ENCODE data around the gene SEC14L3. TPM values are rescaled to one million over a fixed set of nuclear protein-coding genes. Genes with fewer than 3 reads are reported as not detected.

Gene SEC14L3
- total and polyA plus RNA-seq, 2 of the 4 experiments (the other 2 are of a cell fraction): not detected

DNA sequence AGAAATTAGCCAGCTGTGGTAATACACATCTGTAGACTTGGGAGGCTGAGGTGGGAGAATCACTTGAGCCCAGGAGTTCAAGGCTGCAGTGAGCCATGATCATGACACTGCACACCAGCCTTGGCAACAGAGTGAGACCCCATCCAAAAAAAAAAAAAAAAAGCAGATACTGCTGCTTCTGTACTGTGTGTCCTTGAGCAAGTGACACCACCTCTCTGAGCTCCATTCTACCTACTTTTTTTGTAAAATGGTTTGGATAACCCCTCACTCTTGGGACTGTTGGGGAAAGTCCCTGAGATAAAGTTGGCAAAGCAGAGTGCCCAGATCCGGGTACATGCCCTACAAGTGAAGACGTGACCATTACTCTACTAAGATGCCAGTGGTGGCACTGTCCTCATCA, 2.7 kb downstream of the SEC14L3 start:
- Histone ChIP-seq H2BK5ac (ENCODE audit: low read depth, low read length, poor library complexity, severe bottlenecking) (no peak overlapping the region), H3K4ac (ENCODE audit: low read depth, low read length) (no peak overlapping the region), H3K9me1 (ENCODE audit: insufficient read depth, low read length) (no peaks in the 10 kb centered on the region), H3K36me3 (ENCODE audit: control insufficient read depth, insufficient read depth, low read length) (no peaks in the 10 kb centered on the region), H3K27ac (ENCODE audit: insufficient read depth, low read length) (no peak overlapping the region), H3K14ac (replicated peaks; ENCODE audit: low read depth, low read length) (no peak overlapping the region), H3K9ac (ENCODE audit: low read depth, low read length) (no peak overlapping the region), H3K23ac (ENCODE audit: low read depth, low read length) (no peak overlapping the region), H3K27me3 (ENCODE audit: control insufficient read depth, insufficient read depth, low read length) (peaks cover 64% of the 10 kb centered on the region), H3K4me1 (ENCODE audit: control insufficient read depth, insufficient read depth, low read length) (no peaks in the 10 kb centered on the region), H2AK9ac (replicated peaks; ENCODE audit: low read depth, low read length, poor library complexity) (no peak overlapping the region), H3K56ac (ENCODE audit: extremely low read depth, insufficient read depth, low read length) (no peak overlapping the region), H3K18ac (ENCODE audit: low read depth, low read length) (no peak overlapping the region), H2BK15ac (ENCODE audit: low read depth, low read length) (no peak overlapping the region), H3K79me1 (ENCODE audit: low read depth in 1 of 2, low read length in 2 of 2) (no peaks in the 10 kb centered on the region), H2AK5ac (ENCODE audit: low read depth, low read length) (no peak overlapping the region), H4K8ac (ENCODE audit: low read depth in 2 of 2, low read length in 2 of 2) (no peak overlapping the region), H3K4me2 (ENCODE audit: low read depth, low read length) (no peak overlapping the region), H4K20me1 (ENCODE audit: insufficient read depth, low read length) (no peaks in the 10 kb centered on the region), H4K5ac (ENCODE audit: low read depth, low read length) (no peak overlapping the region), H3K9me3 (ENCODE audit: control insufficient read depth, insufficient read depth, low read length) (no peaks in the 10 kb centered on the region), H2BK120ac (ENCODE audit: low read depth, low read length) (no peak overlapping the region), H3K4me3 (ENCODE audit: insufficient read depth, low read depth, low read length) (no peak overlapping the region), H2BK20ac (ENCODE audit: low read depth, low read length) (no peak overlapping the region), H2AFZ (replicated peaks; ENCODE audit: low read length, poor library complexity) (no peak overlapping the region), H4K91ac (ENCODE audit: insufficient read depth, low read depth, low read length) (no peak overlapping the region)
- no TSS peak for BruUV-seq (replicated peaks)
- no peak for TF ChIP-seq RAD21 (IDR thresholded peaks at IDR 0.05; ENCODE audit: low read length)
- TF ChIP-seq BHLHE40 (IDR thresholded peaks at IDR 0.05; ENCODE audit: low read depth, low read length): no peak
- TF ChIP-seq MAFK (IDR thresholded peaks at IDR 0.05; ENCODE audit: low read depth, low read length): no peak
- TF ChIP-seq NFE2L2 (IDR thresholded peaks at IDR 0.05; ENCODE audit: low read depth, low read length): no peak
- no peak for TF ChIP-seq RFX5 (IDR thresholded peaks at IDR 0.05; ENCODE audit: low read depth, low read length)
- TF ChIP-seq SMC3 (IDR thresholded peaks at IDR 0.05; ENCODE audit: low read depth, low read length): no peak
- TF ChIP-seq USF2 (IDR thresholded peaks at IDR 0.05; ENCODE audit: low read depth, low read length): no peak
- no peak for TF ChIP-seq MXI1 (IDR thresholded peaks at IDR 0.05; ENCODE audit: borderline replicate concordance, low read depth, low read length)
- TF ChIP-seq MAZ (IDR thresholded peaks at IDR 0.05; ENCODE audit: borderline replicate concordance, low read depth, low read length): no peak
- TF ChIP-seq ELK1 (IDR thresholded peaks at IDR 0.05; ENCODE audit: borderline replicate concordance, low read depth, low read length): no peak
- CTCF ChIA-PET: no interaction called here
- in situ Hi-C loops (cut with MboI; ENCODE audit: low sequenced_read_pairs) (no loop called here), intact Hi-C loops (cut with micrococcal nuclease) (no loop called here), dilution Hi-C loops (cut with HindIII; ENCODE audit: low sequenced_read_pairs, unreplicated experiment) (no loop called here)
- ATAC-seq (ENCODE audit: low read depth): no peak
- POLR2A ChIA-PET (ENCODE audit: unreplicated experiment): no interaction called here
- DNase-seq: no peak
- no CpG with 5 or more reads among the region's 2 CpGs for WGBS, 2 experiments (ENCODE audit: extremely low coverage in 2 of 2, insufficient read length in 1 of 2)
